Esophagus muscularis mucosa (tissue), 3 donors: ENCODE measurements around the gene ZDHHC12.
"Not testable (repeated sequence)": the region's sequence is repeated elsewhere in the genome, so short reads cannot be mapped to it uniquely, and the experiment has no call there.

Source experiments
- CTCF ChIP-seq, 3 experiments: fragments of 200-600 bp in 2 of 3; fragments of 450-650 bp in 1 of 3; sonication (generic) in 2 of 3; IDR thresholded peaks; one replicate each; pipeline ENCODE4 v1.5.1; 2017 to 2019; ENCODE audit warnings: antibody characterized with exemption in 3 of 3, mild to moderate bottlenecking in 2 of 3, moderate library complexity in 1 of 3
- POLR2AphosphoS5 ChIP-seq, 2 donors: sonication (generic); formaldehyde crosslinking; IDR thresholded peaks; one replicate each; pipeline ENCODE4 v1.6.1; 2017; ENCODE audit warnings: antibody characterized with exemption in 2 of 2

GRCh38 chr9:128699096-128699795 lies 24.7 kb downstream of the ZDHHC12 start:
- not testable (repeated sequence) for TF ChIP-seq CTCF, POLR2AphosphoS5 (IDR thresholded peaks at IDR 0.05)
